Measurements from ENCODE around the gene TEK.

The TEK gene

DNA sequence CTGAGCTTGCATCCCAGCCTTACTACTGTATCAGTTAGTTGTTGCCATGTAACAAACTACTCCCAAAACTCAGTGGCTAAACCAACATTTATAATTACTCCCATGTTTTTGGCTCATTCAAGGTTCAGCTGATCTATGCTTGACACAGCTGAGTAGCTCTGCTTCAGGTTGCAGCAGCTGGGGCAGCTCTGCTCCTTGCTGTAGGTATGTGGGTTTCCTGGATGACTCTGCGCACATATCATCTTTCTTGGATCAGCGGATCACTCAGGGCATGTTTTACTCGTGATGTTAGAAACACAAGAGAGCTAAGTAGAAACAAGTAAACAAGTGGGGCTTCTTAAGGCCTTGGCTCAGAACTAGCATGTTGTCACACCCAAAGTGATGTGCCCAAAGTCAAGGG lies 15.1 kb downstream of the TEK start:
- DNase-seq (ENCODE audit: low read depth): no peak
- TF ChIP-seq, protein P1, sequence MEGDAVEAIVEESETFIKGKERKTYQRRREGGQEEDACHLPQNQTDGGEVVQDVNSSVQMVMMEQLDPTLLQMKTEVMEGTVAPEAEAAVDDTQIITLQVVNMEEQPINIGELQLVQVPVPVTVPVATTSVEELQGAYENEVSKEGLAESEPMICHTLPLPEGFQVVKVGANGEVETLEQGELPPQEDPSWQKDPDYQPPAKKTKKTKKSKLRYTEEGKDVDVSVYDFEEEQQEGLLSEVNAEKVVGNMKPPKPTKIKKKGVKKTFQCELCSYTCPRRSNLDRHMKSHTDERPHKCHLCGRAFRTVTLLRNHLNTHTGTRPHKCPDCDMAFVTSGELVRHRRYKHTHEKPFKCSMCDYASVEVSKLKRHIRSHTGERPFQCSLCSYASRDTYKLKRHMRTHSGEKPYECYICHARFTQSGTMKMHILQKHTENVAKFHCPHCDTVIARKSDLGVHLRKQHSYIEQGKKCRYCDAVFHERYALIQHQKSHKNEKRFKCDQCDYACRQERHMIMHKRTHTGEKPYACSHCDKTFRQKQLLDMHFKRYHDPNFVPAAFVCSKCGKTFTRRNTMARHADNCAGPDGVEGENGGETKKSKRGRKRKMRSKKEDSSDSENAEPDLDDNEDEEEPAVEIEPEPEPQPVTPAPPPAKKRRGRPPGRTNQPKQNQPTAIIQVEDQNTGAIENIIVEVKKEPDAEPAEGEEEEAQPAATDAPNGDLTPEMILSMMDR (conservative IDR thresholded peaks at IDR 0.05; ENCODE audit: low read depth, low read length): no peak
- H3K4me3 ChIP-seq (ENCODE audit: low read length): no peak overlapping the region

DNA sequence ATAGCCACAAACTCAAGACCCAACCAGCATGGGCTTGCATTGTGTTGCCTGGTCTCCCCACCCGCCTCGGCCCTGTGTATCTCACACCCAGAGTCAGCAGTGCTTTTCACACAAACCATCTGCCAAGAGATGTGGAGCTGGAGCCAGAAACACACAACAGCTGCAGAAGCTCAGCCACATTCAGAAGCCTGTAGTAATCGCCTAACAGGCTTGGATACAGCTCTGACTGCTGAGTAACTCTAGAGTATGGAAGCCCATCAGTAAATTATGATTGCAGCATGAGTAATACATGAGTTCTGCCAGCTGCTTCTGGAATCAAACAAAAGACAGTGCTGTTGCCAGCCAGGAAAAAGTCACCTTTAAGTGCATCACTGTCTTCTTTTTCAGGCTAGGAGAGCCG lies 16.0 kb downstream of the TEK start:
- DNase-seq (ENCODE audit: low read depth): peak; percentile 51
- no peak overlapping the region for H3K4me3 ChIP-seq (ENCODE audit: low read length)
- TF ChIP-seq, protein P1 (conservative IDR thresholded peaks at IDR 0.05; ENCODE audit: low read depth, low read length): no peak

DNA sequence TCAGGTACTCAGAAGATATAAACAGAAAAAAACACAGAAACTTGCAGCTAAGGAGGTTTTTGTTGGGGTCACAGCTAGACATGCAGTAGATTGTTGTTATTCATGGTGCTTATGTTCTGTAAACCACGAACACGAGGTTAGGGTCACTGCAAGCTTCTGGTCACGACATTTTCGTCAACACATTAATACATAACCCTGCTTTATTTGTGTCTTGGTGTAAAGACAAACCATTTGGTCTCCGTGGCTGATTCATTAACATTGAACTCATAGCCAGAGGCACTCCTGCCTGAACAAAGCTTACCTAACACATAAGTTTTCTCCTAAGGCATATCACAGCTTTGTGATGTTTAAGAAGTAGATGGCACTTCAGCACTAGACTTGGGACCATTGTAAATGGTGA lies 16.9 kb downstream of the TEK start:
- no peak overlapping the region for H3K4me3 ChIP-seq (ENCODE audit: low read length)
- TF ChIP-seq, protein P1 (conservative IDR thresholded peaks at IDR 0.05; ENCODE audit: low read depth, low read length): no peak
- no peak for DNase-seq (ENCODE audit: low read depth)

DNA sequence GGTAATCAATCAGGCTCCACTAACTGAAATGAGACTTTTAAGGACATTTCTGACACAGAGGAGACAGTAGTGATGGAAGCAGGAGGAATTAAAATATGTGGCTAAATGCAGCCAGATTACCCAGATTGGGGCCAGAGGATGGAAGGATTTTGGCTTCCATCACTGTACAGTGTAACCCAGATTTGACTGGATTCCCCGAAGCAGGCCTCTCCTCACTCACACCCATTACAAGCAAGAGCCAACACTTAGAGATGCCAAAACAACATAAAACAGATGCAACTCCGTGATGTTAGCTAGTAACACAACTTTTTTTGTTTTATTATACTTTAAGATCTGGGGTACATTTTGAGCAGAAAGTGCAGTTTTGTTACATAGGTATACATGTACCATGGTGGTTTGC lies 17.6 kb downstream of the TEK start:
- TF ChIP-seq, protein P1 (conservative IDR thresholded peaks at IDR 0.05; ENCODE audit: low read depth, low read length): no peak

DNA sequence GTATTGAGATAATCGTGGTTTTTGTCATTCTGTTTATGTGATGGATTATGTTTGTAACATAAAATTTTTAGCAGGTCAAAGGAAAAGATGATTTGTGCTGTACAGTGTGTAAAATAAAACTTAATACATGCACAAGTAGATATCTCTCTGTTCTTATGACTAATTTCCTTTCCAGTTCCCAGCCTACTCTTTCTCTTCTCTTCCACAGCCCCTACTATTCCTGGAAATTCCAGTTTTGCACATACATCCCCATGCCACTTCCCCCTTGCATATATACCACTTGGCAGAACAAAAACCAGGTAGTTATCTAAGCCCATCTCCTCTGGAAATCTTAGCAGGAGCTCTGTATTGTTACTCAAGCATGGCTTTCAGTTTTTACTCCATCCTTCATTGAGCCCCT lies 20.2 kb downstream of the TEK start:
- TF ChIP-seq, protein P1 (conservative IDR thresholded peaks at IDR 0.05; ENCODE audit: low read depth, low read length): no peak
- H3K4me3 ChIP-seq (ENCODE audit: low read length): no peak overlapping the region
- DNase-seq (ENCODE audit: low read depth): no peak

More for the DNA sequence above, 17.6 kb downstream of the TEK start:
- no peak overlapping the region for H3K4me3 ChIP-seq (ENCODE audit: low read length)
- no peak for DNase-seq (ENCODE audit: low read depth)

DNA sequence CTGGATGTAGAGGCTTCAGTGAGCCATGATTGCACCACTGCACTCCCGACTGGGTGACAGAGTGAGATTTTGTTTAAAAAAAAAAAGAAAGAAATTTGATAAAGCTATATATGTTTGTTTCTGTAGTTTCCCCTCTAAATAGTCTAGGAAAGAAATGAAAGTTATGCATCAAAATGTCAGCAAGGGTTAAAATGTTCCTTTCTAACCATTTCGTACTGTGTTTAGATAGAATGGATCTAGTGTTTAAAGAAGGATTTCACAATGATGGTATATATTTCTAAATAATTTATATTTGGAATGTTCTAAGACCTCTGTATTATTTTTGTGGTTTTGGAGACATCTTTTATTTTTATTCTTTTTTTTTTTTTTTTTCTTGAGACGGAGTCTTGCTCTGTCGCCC lies 22.7 kb downstream of the TEK start:
- TF ChIP-seq, protein P1 (conservative IDR thresholded peaks at IDR 0.05; ENCODE audit: low read depth, low read length): no peak
- H3K4me3 ChIP-seq (ENCODE audit: low read length): no peak overlapping the region
- DNase-seq (ENCODE audit: low read depth): no peak

DNA sequence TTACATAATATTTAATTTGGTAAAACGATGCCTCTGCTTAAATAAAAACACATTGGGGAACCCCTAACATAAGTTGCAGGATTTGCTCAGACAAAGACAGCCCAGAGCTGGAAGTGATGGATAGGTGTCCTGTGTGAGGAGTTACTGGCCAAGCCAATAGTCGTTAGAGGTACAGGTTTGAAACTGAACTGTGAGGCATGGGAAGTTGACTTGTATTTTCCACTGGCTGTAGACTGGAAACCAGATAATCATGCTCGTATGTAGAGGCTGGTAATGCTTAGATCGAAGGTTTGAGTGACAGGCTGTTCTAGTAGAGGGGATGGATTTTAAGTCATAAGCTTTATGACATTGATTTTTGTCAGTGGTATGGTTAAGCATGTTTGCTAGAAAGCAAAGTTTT lies 24.8 kb downstream of the TEK start:
- TF ChIP-seq, protein P1 (conservative IDR thresholded peaks at IDR 0.05; ENCODE audit: low read depth, low read length): no peak
- H3K4me3 ChIP-seq (ENCODE audit: low read length): no peak overlapping the region
- DNase-seq (ENCODE audit: low read depth): no peak
